ENCODE data around the gene SYT17. TPM values are rescaled to one million over a fixed set of nuclear protein-coding genes. Genes with fewer than 3 reads are reported as not detected.

SYT17 gene
- 9.8 to 13.7 TPM (median 10.9 TPM) in 5 replicates for total RNA-seq (2022; extraction: Qiagen RNA extraction; ENCODE audit: low read depth)

GRCh38 chr16:19167710-19168370 is at the start of gene SYT17:
SYT17 (plus strand) TSS chr16:19168240; CDS start chr16:19168647, 407 bp downstream.

DNA sequence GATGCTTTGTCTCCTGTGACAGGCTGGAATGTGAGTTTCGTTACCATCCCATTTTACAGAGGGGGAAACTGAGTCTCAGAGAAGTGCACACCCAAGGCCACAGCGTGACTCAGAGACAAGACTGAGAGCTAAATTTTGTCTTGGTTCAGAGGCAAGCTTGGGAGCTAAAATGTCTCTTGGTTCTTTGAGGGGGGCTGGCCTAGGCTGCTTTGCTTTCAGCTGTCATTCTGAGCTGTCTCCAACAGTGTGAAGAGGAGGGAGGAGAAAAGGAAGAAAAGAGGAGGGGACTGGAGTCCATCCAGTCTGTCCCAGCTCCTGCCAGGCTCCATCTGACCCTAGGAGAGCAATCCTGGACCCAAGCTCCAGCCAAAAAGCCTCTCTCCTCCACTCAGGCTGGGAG is 117.4 kb downstream of the SYT17 start, which contains the start of gene CLEC19A:
Gene CLEC19A (plus strand): TSS at position 301 of the 400 bp plus-strand sequence. CDS start 121 bp downstream, outside the sequence.

Other genes starting within 250 kb of the SYT17 start
- 9.4 to 22.6 TPM (median 21.9 TPM) in 5 replicates for gene SMG1, start 241.8 kb upstream of the SYT17 start, total RNA-seq (2022; extraction: Qiagen RNA extraction; ENCODE audit: low read depth)
- gene TMC7, start 184.3 kb upstream of the SYT17 start, total RNA-seq (2022; extraction: Qiagen RNA extraction; ENCODE audit: low read depth), result 7.6 to 12.2 TPM (median 10.8 TPM) in 5 replicates
- gene COQ7, start 100.6 kb upstream of the SYT17 start, total RNA-seq (2022; extraction: Qiagen RNA extraction; ENCODE audit: low read depth), result 23.1 to 27.5 TPM (median 25.1 TPM) in 5 replicates
- gene ITPRIPL2, start 54.3 kb upstream of the SYT17 start, total RNA-seq (2022; extraction: Qiagen RNA extraction; ENCODE audit: low read depth), result 9.0 to 18.4 TPM (median 14.6 TPM) in 5 replicates
- gene CLEC19A, start 117.5 kb downstream of the SYT17 start, total RNA-seq (2022; extraction: Qiagen RNA extraction; ENCODE audit: low read depth), result 0.08 to 0.18 TPM (median 0.11 TPM) in 4 of 5 replicates, not detected in the other
- 6.1 to 8.1 TPM (median 6.4 TPM) in 5 replicates for gene TMC5, start 249.6 kb downstream of the SYT17 start, total RNA-seq (2022; extraction: Qiagen RNA extraction; ENCODE audit: low read depth)